Right forelimb (tissue), 1 donor: ENCODE measurements around the gene RHO.

Experiments
- DNase-seq: peaks from one replicate; pipeline ENCODE4 v3.0.0-alpha.2; 2018

Gene RHO

GRCh38 chr3:129584631-129585030, 56.2 kb downstream of the RHO start:
- no peak for DNase-seq
